Panc1 (cell line): ENCODE measurements around the gene GAPDH. TPM values are rescaled to one million over a fixed set of nuclear protein-coding genes. Genes with fewer than 3 reads are reported as not detected.
A peak's percentile ranks its signal among the peaks of the same experiment; 100 is the strongest.

Experiments
- ATAC-seq: fragments of 200-7000 bp; cut with Tn5 transposase; 2 replicates; pipeline ENCODE4 v1.9.1; 2020; ENCODE audit warnings: mild to moderate bottlenecking, moderate library complexity
- BruUV-seq: library from RNA; stranded (reverse); fragments of 400-500 nt; replicated peaks from 2 replicates; lab custom pipeline; 2021; lab: Mats Ljungman, UMichigan
- CTCF ChIA-PET: fragments of 300-600 bp; sonication (Branson Sonifier 250); formaldehyde crosslinking; loops from one replicate; lab custom pipeline; 2022; ENCODE audit warnings: antibody characterized with exemption; lab: Charles Lee
- POLR2A ChIA-PET: fragments of 300-600 bp; sonication (Branson Sonifier 250); formaldehyde crosslinking; loops from one replicate; lab custom pipeline; 2022; ENCODE audit warnings: antibody characterized with exemption; lab: Charles Lee
- DNase-seq: peaks from one replicate; pipeline ENCODE4 v3.0.0-alpha.2; 2010; ENCODE audit warnings: low read depth, low spot score
- H3K27ac ChIP-seq: 2 replicates; pipeline ENCODE4 v1.5.1; 2011; ENCODE audit warnings: mild to moderate bottlenecking, low read length, inconsistent platforms
- H3K27me3 ChIP-seq: fragments of 200-500 bp; sonication (Bioruptor generic); 2 replicates; pipeline ENCODE4 v1.6.0; 2014; ENCODE audit warnings: low read length, inconsistent platforms; ENCODE audit not compliant: control insufficient read depth, insufficient read depth
- H3K36me3 ChIP-seq: fragments of 200-500 bp; sonication (Bioruptor generic); 2 replicates; pipeline ENCODE4 v1.5.1; 2014; ENCODE audit warnings: inconsistent platforms, mild to moderate bottlenecking, low read length, moderate library complexity; ENCODE audit not compliant: control insufficient read depth, insufficient read depth
- H3K4me1 ChIP-seq: 2 replicates; pipeline ENCODE4 v1.5.1; 2011; ENCODE audit warnings: inconsistent platforms, mild to moderate bottlenecking, low read length, moderate library complexity; ENCODE audit not compliant: control insufficient read depth, insufficient read depth
- H3K4me3 ChIP-seq, 2 experiments: 2 replicates each; pipeline ENCODE4 v1.5.1; 2011 to 2012; ENCODE audit warnings: low read depth in 2 of 2, low read length in 2 of 2, mild to moderate bottlenecking in 2 of 2, inconsistent platforms in 1 of 2, moderate library complexity in 1 of 2
- H3K9me3 ChIP-seq: fragments of 200-500 bp; sonication (Bioruptor generic); 2 replicates; pipeline ENCODE4 v1.5.1; 2014; ENCODE audit warnings: low read depth, mild to moderate bottlenecking, inconsistent platforms, low read length, moderate library complexity; ENCODE audit not compliant: control insufficient read depth, insufficient read depth
- CTCF ChIP-seq: fragments of 450-650 bp; IDR thresholded peaks from 2 replicates; pipeline ENCODE4 v1.5.1; 2017; ENCODE audit warnings: mild to moderate bottlenecking
- POLR2AphosphoS5 ChIP-seq: IDR thresholded peaks from 2 replicates; pipeline ENCODE4 v1.6.1; 2012; ENCODE audit warnings: mild to moderate bottlenecking, low read depth, low read length, moderate library complexity
- SIN3A ChIP-seq: IDR thresholded peaks from 2 replicates; pipeline ENCODE4 v1.6.1; 2012; ENCODE audit warnings: low read depth, mild to moderate bottlenecking, low read length, moderate library complexity, borderline replicate concordance; ENCODE audit not compliant: insufficient read depth
- TCF7L2 ChIP-seq: IDR thresholded peaks from 2 replicates; pipeline ENCODE4 v1.6.1; 2011; ENCODE audit warnings: mild to moderate bottlenecking, low read depth, low read length, inconsistent platforms
- in situ Hi-C: cut with HindIII; loops from 2 replicates; pipeline ENCODE4 v1.10.0; 2016; ENCODE audit warnings: low sequenced_read_pairs, low pct_unique_long_range_greater_than_20kb
- intact Hi-C: fragments of 100-400 bp; cut with micrococcal nuclease; formaldehyde crosslinking; loops from one replicate; pipeline ENCODE4 v1.10.0; 2022; ENCODE audit not compliant: unreplicated experiment
- total RNA-seq: library from RNA; stranded (reverse); gene quantifications from one replicate; pipeline ENCODE4 v1.2.1, GENCODE V29; 2021; ENCODE audit not compliant: unreplicated experiment
- TF ChIP-seq, protein P1 (sequence below), 2 experiments: IDR thresholded peaks; 2 replicates each; pipeline ENCODE4 v1.6.1; 2011 to 2012; ENCODE audit warnings: low read depth in 2 of 2, control low read depth in 1 of 2, low read length in 1 of 2, mild to moderate bottlenecking in 1 of 2, moderate library complexity in 1 of 2; ENCODE audit not compliant: insufficient read depth in 1 of 2

The GAPDH gene
- total RNA-seq, 1 experiment from 2014 or later: 2,912 TPM

- Histone ChIP-seq H3K27me3 (no peaks in the 10 kb centered on the region), H3K4me3 (peak overlapping the region; percentile 66 to 86), H3K36me3 (peaks cover 11% of the 10 kb centered on the region), H3K4me1 (peaks cover 38% of the 10 kb centered on the region), H3K27ac (peak overlapping the region; percentile 95), H3K9me3 (no peaks in the 10 kb centered on the region)
- TF ChIP-seq CTCF (no peak), SIN3A (no peak), POLR2AphosphoS5 (no peak), TCF7L2 (no peak)
- TF ChIP-seq, protein P1, sequence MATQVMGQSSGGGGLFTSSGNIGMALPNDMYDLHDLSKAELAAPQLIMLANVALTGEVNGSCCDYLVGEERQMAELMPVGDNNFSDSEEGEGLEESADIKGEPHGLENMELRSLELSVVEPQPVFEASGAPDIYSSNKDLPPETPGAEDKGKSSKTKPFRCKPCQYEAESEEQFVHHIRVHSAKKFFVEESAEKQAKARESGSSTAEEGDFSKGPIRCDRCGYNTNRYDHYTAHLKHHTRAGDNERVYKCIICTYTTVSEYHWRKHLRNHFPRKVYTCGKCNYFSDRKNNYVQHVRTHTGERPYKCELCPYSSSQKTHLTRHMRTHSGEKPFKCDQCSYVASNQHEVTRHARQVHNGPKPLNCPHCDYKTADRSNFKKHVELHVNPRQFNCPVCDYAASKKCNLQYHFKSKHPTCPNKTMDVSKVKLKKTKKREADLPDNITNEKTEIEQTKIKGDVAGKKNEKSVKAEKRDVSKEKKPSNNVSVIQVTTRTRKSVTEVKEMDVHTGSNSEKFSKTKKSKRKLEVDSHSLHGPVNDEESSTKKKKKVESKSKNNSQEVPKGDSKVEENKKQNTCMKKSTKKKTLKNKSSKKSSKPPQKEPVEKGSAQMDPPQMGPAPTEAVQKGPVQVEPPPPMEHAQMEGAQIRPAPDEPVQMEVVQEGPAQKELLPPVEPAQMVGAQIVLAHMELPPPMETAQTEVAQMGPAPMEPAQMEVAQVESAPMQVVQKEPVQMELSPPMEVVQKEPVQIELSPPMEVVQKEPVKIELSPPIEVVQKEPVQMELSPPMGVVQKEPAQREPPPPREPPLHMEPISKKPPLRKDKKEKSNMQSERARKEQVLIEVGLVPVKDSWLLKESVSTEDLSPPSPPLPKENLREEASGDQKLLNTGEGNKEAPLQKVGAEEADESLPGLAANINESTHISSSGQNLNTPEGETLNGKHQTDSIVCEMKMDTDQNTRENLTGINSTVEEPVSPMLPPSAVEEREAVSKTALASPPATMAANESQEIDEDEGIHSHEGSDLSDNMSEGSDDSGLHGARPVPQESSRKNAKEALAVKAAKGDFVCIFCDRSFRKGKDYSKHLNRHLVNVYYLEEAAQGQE (IDR thresholded peaks at IDR 0.05; ENCODE audit: insufficient read depth in 1 of 2, low read depth in 2 of 2, low read length in 1 of 2): no peak
- in situ Hi-C loops: no loop called here
- ChIA-PET POLR2A (interaction anchor here (0.5 to 0.7 kb wide), 7 partner anchors 40 to 372 kb away, joined by 4 to 16 read pairs (median 8); partner anchors contain the start of gene MRPL51), CTCF (no interaction called here)
- no peak for DNase-seq
- intact Hi-C loops: no loop called here
- ATAC-seq: peak; percentile 42; the same call in 1 of the 2 replicates
- no TSS peak for BruUV-seq
Observed at GRCh38 chr12:6533653-6533922, 729 bp upstream of the GAPDH start.

DNA sequence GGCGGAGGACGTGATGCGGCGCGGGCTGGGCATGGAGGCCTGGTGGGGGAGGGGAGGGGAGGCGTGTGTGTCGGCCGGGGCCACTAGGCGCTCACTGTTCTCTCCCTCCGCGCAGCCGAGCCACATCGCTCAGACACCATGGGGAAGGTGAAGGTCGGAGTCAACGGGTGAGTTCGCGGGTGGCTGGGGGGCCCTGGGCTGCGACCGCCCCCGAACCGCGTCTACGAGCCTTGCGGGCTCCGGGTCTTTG is 303 bp downstream of the GAPDH start:
- Histone ChIP-seq H3K4me1 (peaks cover 47% of the 10 kb centered on the region), H3K36me3 (peaks cover 11% of the 10 kb centered on the region), H3K9me3 (no peaks in the 10 kb centered on the region), H3K27me3 (no peaks in the 10 kb centered on the region), H3K4me3 (peak overlapping the region; percentile 77 to 86), H3K27ac (peak overlapping the region; percentile 89)
- CTCF ChIA-PET: no interaction called here
- in situ Hi-C loops: no loop called here
- intact Hi-C loops: no loop called here
- DNase-seq (no peak), ATAC-seq (no peak)
- POLR2A ChIA-PET: interaction anchor here (0.7 to 0.9 kb wide), 3 partner anchors 23 to 157 kb away, joined by 3 to 4 read pairs (median 3); no protein-coding TSS in a partner anchor
- no TSS peak for BruUV-seq
- no peak for TF ChIP-seq SIN3A
- no peak for TF ChIP-seq CTCF
- no peak for TF ChIP-seq TCF7L2
- no peak for TF ChIP-seq POLR2AphosphoS5
- TF ChIP-seq, protein P1 (IDR thresholded peaks at IDR 0.05; ENCODE audit: insufficient read depth in 1 of 2, low read depth in 2 of 2, low read length in 1 of 2): no peak
